Activated CD4-positive, CD25-positive, alpha-beta regulatory T cell (primary cell): ENCODE results near the gene PTH2.
"Not testable (repeated sequence)": the region's sequence is repeated elsewhere in the genome, so short reads cannot be mapped to it uniquely, and the experiment has no call there.

Experiments
- DNase-seq, 4 experiments: peaks; one replicate each; lab custom pipeline; 2025; lab: John Stamatoyannopoulos, UW

The PTH2 gene

GRCh38 chr19:49447485-49448431, 24.5 kb upstream of the PTH2 start:
- no peak for DNase-seq

- DNase-seq, result no peak
Observed at GRCh38 chr19:49445997-49446396, 22.8 kb upstream of the PTH2 start.

- not testable (repeated sequence) for DNase-seq
Observed at GRCh38 chr19:49444100-49444700, 21.0 kb upstream of the PTH2 start.

GRCh38 chr19:49443366-49444099, 20.3 kb upstream of the PTH2 start:
- peak; percentile 86 to 88 (median 88) for DNase-seq

- peak; percentile 28 to 41 (median 30) for DNase-seq
Observed at GRCh38 chr19:49442771-49443365, 19.6 kb upstream of the PTH2 start.

- DNase-seq, result no peak
Observed at GRCh38 chr19:49442354-49442753, 19.1 kb upstream of the PTH2 start.

- no peak for DNase-seq
Observed at GRCh38 chr19:49441960-49442350, 18.7 kb upstream of the PTH2 start.

GRCh38 chr19:49441210-49441959, 18.1 kb upstream of the PTH2 start, which contains the start of gene SLC17A7:
Gene SLC17A7 (minus strand): TSS chr19:49441527. CDS start chr19:49441379, 148 bp downstream.
- DNase-seq, result no peak

- no peak for DNase-seq
Observed at GRCh38 chr19:49440439-49441209, 17.4 kb upstream of the PTH2 start.

GRCh38 chr19:49439836-49440235, 16.6 kb upstream of the PTH2 start:
- DNase-seq, result no peak

- DNase-seq, result no peak
Observed at GRCh38 chr19:49438261-49438660, 15.0 kb upstream of the PTH2 start.

GRCh38 chr19:49437231-49437630, 14.0 kb upstream of the PTH2 start:
- no peak for DNase-seq

- peak in 1 of 4 experiments; percentile 27 for DNase-seq
Observed at GRCh38 chr19:49436381-49437017, 13.3 kb upstream of the PTH2 start.

- DNase-seq, result no peak
Observed at GRCh38 chr19:49435670-49436069, 12.4 kb upstream of the PTH2 start.

- DNase-seq, result no peak
Observed at GRCh38 chr19:49434907-49435583, 11.8 kb upstream of the PTH2 start.

- no peak for DNase-seq
Observed at GRCh38 chr19:49433240-49433901, 10.1 kb upstream of the PTH2 start.

GRCh38 chr19:49432141-49433073, 9.2 kb upstream of the PTH2 start:
- DNase-seq, result no peak

GRCh38 chr19:49431330-49431749, 8.1 kb upstream of the PTH2 start:
- DNase-seq, result no peak
